Measurements from ENCODE around the gene CBARP.
A peak's percentile ranks its signal among the peaks of the same experiment; 100 is the strongest.
"Not testable (repeated sequence)": the region's sequence is repeated elsewhere in the genome, so short reads cannot be mapped to it uniquely, and the experiment has no call there.

Gene CBARP

DNA sequence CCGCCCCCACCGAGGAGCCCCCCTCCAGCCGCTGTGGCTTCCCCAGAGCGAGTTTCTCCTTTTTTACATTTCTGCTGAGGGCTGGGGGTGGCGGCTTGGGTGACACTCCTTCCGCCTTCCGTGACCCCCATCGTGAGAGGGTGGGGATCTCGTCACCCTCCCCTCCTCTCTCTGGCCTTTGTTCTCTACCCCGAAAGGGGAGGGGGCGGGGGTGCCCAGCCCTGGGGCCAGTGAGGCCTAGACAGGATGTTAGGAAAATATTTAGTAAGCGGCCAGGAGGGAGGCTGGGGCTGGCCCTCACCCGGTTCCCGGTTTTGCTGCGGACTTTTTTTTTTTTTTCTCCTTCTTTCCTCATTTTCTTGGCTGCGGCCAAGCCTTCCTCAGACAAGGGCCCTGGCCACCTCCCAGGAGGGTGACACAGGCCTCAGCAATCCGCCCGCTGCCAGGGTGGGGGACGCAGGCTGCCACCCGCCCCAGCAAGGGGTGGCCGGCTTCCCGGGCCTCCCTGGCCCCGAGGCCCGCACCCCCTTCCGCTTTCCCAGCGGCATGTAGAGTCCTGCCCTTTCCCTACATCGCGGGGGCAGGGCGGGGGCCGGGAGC lies 14.5 kb upstream of the CBARP start:
- DNase-seq = peak; percentile 59

DNA sequence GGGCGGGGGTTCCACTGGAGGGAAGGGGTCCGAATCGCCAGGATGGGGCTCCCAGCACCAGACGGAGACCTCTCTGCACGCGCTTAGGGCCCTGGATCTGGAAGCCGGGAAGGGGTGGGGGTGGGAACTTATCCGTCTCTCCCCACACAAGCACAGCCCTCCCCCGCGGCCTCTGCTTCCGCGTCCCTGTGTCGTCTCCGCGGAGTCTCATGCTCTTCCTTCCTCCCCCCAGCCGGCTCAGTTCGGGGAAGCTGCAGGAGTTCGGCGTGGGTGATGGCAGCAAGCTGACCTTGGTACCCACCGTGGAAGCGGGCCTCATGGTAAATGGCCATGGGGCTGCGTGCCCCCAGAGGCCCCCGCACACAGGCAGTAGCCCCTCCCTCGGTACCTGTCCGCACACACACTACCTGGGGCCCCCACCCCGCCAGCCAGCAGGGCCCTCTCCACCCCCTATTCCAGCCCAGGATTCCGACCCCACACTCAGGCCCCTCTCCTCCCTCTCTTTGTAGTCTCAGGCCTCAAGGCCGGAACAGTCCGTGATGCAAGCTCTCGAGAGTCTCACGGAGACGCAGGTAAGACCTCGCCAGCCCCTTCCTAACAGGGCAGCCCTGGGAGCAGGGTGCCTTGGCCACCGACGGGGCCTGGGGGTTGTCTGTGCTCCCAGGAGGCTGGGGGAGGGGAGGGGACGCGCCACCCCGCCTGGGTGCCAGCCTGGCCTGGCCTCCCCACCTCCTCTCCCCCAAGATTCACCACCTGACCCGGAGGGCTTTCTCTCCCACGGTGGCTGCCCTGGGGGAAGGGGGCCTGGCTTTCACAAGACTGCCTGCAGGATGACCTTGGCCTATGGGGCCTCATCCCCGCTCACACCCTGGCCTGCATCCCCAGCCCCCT lies 13.8 kb upstream of the CBARP start:
- DNase-seq = peak; percentile 61

DNA sequence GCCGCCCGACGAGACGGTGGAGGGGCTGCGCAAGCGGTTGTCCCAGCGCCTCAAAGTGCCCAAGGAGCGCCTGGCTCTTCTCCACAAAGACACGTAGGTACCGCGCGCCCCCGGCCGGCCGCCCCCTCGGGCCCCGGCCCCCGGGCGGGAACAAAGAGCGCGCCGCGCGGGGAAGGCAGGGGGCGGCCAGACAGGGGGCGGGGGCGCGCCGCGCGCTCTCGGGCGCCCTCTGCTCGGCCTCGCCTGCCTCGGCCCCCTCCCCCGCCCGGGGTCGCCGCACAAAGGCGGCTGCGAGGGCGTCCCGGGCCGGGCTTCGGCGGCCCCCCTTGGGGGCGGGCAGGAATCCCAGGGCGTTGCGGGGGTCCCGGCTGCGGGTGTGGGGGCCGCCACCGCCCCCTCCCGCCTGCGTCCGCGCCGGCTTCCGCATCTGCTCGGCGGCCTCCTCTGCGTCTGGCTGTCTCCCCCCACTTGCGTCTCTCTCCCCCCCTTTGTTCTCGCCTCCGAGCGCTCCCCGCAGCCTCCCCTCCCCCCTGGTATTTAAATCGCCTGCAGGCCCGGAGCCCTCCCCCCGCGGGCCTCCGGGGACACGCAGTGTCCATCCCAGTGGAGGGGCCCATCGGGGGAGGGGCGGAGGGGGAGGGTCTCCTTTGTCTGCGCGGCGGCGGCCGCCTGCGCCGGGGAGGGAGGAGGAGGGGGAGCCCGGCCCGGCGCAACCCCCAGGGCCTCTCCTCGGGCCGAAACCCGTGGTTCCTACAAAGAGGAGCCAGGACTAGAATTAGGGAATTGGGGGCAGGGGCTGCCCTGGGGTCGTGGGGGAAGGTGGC lies 12.8 kb upstream of the CBARP start:
- DNase-seq = peak; percentile 50

DNA sequence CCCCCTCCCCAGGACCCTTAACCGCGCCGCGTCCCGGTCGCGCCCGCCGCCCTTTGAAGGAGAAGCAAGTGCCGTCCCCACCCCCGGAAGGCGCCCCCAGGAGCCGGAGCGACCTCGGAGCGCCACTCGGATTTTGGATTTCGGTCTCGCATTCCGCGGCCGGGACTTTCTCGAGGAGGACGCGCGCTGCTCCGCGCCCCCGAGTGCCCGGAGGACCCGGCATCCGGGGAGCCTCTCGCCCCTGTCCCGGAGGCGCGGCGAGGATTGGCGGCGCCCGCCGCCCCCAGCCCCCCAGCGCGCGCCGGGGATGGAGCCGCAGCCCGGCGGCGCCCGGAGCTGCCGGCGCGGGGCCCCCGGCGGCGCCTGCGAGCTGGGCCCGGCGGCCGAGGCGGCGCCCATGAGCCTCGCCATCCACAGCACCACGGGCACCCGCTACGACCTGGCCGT lies 12.2 kb upstream of the CBARP start:
- DNase-seq = no peak

DNA sequence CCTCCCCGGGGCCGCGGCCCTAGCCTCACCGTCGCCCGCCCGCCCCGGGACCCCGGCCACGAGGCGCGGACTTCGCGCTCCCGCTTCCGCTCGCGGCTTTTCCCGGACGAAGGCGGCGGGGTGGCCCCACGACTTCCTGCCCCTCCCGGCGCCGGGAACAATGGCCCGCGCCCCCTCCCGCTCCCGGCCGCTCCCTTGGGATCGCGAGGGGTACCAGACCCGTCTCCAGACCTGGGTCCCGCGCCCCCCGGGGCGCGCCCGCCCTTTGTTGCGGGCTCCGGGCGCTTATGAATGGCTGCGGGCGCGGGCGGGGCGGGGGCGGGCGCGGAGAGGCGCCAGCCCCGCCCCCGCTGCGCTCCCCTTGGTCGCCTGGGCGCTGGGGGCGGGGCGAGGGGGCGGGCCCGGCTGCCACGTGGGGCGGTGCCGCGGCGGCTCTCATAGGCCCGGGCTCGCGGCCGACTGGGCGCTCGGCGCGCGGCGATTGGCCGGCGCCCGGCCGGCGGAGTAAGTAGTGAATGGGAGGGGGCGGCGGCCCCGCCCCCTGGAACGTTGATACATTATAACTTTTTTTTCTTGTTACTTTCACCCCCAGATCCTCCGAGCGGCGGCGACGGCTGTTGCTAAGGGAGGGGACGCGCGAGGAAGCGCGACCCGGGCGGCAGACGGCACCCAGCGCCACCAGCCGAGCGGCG lies 11.6 kb upstream of the CBARP start:
- DNase-seq = peak; percentile 95

DNA sequence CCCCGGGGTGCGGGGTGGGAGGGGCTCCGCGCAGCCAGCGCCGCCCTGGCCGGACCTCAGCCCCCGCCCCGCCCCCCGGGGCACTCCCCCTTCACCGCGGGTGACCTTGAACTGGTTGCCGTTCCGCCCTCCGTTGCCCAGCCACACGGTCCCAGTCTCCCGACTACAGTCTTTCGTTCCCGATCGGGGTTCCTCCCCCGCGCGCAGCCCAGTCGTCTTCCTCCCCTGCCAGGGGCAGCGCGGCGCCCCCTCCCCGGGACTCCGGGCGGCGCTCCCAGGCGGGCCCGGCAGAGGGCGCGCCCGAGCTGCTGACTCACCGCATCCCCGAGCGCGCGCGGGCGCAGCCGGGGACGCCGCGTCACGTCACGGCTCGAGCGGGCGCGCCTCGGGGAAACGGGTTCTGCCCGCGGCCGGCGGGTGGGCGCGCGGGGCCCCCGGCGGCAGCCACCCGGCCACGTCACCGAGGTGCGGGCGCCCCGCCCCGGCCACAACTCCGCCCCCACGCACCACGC lies 11.0 kb upstream of the CBARP start:
- peak; percentile 77 for DNase-seq

DNA sequence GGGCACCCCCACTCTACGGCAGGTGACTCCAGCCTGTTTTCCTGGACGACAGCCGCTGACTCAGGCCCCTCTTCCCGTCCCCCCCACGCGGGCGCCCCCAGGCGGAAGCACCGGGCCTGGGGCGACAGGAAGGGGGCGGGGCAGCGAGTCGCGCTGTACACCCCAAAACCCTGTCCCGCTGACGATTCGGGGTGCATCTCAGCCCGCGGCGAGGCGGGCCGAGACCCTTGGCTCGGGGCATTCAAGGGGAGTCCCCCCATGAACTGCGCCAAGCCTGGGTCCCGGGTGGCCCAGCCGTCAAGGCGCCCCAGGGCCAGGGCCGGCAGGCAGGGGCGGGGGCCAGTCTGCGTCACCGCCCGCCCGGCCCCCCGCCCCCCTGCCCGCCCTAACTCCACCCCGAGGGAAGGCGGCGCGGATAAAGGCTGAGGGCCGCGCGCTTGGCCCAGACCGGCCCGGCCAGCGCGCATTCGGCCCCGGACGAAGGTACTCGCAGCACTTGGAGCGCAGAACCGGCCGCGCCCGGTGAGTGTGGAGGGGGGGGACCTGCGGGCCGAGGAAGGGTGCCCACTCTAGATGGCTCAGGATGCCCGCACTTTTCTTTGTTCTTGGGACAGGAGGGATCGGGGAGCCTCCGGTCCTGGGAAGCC lies 10.5 kb upstream of the CBARP start, which contains the start of gene MIDN:
Gene MIDN (plus strand): TSS at position 445 of the 647 bp plus-strand sequence. CDS start 1,714 bp downstream, outside the sequence.
- DNase-seq = peak; percentile 65

DNA sequence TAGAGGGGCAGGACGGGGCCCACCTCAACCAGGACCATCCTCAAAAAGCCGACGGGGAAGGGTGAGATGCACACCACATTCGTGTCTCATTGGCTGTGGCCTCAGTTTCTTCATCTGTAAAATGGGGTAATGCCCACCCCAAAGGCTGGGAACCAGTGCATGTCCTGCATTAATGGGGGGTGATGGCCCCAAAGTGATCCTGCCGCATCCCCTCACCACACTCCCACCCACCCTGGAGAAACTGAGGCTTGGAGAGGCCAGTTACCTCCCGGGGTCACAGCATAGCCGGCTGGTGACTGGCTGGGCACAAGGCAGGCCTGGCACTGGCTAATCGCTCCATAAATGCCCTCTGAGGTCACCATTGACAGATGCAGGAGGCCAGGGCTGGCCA lies 9.9 kb upstream of the CBARP start:
- no peak for DNase-seq

DNA sequence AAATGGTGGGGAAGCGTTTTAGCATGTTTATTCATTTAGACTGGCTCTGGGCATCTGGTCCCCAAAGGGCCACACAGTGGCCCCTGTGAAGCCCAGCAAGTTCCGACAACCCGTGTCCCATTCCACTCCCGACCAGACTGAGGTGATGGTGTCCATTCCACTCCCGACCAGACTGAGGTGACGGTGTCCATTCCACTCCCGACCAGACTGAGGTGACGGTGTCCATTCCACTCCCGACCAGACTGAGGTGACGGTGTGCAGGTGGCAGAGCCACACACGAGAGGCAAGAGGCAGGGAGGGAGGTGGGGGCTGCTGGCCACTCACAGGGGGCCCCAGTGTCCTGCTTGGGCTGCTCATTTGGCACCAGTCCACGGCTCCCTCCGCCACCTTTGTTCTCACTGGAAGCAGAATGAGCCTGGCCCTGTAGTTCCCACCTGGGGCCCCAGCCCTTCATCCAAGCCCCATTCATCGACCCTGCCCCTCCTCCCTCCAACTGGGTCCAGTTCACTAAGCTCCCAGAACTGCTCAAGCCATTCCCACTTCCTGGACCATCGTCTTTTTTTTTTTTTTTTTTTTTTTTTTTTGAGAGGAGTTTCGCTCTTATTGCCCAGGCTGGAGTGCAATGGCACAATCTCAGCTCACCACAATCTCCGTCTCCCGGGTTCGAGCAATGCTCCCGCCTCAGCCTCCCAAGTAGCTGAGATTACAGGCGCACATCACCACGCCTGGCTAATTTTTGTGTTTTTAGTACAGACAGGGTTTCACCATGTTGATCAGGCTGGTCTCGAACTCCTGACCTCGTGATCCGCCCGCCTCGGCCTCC lies 8.7 kb upstream of the CBARP start:
- DNase-seq = not testable (repeated sequence)

DNA sequence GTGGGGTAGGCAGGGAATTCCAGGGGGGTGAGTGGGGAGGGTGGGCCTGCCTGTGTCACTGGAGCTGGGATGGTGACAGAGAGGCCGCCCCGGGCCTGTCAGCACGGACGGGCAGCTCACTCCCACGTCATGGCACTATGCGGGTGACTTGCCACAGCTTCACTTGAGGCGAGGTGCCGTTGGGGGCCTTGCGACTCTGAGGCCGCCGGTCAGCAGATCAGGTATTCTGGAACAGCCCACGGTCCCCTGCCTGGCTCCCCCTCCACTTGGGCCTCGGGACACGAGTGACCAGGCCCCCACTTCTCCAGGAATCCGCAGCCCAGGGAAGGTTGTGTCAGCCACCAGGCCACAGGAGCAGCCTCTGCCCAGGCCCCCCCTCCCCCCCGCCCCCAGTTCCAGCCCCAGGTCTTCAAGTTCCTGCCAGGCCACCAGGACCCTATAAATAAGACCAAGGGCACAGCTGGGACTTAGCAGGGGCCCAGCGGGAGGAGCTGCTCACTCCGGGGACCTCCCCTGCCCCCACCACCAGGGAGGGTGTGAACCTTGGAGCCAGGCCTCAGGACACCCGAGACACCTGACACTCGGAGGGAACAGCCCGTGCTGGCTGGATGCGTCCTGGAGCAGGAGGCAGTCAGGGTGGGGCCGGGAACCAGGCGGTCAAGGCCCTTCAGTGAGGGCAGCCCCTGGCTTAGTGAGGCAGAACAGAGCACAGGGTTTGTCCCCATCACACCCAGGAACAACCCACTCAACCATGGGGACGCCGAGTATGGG lies 7.9 kb upstream of the CBARP start:
- no peak for DNase-seq

DNA sequence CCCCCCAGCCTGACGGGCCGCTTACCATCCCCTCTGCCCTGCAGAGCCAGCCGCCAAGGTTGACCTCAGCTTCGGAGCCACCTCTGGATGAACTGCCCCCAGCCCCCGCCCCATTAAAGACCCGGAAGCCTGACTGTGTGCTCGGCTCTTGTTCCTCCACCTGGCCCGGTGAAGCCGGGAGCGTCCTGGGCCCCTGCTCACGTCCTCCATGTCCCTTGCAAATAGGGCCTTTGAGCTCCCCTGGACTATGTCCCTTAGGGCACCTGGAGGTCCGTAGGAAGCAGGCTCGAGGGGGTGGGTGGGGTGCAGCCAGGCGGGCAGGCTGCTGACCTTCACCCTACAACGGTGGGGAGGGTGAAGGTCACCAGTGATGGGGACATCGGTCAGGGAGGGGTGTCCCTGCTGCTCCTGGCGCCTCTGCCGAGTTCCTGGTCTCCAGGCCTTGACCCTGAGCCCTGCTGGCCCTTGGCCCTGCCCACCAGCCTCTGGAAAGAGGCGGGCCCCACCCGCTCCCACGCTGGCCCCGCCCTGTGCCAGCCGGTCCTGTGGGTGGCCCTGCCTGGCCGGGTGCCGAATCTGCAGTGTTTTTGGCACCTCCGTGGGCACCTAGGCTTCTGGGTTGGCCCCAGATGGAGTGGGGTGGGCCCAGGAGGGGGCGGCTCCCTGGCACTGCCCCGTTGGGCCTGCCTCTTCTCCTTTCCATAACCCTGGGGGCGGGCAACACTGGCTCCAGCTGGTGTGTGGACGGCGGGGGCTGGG lies 7.1 kb upstream of the CBARP start:
- DNase-seq = no peak

DNA sequence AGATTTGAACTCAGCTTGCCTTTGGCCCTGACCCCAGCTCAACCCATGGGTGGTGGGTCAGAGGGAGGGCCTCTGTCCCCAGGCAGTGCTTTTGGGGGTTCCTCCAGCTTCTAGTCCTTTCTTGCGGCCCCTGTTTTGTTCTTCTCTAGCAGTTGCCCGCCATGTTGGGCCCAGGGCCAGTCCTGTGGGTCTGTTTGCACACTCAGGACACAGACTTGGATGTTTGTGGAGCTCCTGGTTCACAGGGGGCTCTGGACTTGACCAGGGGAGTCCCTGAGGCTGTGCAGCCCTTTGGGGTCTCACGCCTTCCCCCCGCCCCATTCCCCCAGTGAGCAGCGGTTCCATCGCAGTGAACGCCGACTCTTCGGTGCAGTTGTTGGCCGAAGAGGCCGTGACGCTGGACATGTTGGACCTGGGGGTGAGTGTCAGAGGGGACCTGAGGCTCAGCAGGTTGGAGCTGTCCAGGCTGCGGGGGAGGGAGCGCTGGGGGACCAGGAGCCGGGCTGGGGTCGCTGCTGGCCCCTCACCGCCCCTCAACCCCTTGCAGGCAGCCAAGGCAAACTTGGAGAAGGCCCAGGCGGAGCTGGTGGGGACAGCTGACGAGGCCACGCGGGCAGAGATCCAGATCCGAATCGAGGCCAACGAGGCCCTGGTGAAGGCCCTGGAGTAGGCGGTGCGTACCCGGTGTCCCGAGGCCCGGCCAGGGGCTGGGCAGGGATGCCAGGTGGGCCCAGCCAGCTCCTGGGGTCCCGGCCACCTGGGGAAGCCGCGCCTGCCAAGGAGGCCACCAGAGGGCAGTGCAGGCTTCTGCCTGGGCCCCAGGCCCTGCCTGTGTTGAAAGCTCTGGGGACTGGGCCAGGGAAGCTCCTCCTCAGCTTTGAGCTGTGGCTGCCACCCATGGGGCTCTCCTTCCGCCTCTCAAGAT lies 6.2 kb upstream of the CBARP start:
- peak; percentile 75 for DNase-seq

DNA sequence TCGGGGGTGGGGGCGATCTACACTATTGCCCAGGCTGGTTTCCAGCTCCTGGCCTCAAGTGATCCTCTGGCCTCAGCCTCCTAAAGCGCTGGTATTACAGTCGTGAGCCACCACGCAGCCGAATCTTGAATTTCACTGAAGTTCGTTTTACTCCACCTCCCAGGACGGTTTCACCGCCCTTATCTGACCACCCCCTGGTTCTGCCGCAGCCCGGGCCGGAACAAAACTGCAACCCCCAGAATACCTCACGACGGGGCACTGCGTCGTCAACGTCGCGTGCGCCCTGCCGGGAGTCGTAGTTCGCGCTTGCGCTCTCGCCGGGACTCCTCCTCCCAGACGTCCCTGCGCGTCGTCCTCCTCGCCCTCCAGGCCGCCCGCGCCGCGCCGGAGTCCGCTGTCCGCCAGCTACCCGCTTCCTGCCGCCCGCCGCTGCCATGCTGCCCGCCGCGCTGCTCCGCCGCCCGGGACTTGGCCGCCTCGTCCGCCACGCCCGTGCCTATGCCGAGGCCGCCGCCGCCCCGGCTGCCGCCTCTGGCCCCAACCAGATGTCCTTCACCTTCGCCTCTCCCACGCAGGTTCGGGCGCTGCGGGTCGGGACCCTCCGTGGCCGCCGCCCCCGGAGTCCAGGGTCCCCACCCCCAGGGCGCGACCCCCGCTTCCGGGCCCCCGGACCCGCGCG lies 3.8 kb upstream of the CBARP start, which contains the start of gene ATP5F1D:
Gene ATP5F1D (plus strand): TSS at position 335 of the 679 bp plus-strand sequence. CDS start 100 bp downstream, at position 435.
- peak; percentile 86 for DNase-seq

DNA sequence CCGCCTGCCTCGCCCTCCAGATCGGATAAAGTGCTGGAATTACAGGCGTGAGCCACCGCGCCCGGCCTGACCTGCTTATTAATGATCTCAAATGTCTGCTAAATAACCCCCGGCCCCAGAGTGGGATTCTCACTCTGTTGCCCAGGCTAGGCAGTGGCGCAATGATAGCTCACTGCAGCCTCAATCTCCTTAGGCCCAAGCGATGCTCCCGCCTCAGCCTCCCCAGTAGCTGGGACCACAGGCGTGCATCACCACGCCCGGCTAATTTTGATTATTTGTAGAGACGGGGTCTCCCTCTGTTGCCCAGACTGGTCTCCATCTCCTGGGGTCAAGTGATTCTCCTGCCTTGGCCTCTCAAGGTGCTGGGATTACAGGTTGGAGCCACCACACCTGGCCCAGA lies 3.1 kb upstream of the CBARP start:
- DNase-seq = no peak

DNA sequence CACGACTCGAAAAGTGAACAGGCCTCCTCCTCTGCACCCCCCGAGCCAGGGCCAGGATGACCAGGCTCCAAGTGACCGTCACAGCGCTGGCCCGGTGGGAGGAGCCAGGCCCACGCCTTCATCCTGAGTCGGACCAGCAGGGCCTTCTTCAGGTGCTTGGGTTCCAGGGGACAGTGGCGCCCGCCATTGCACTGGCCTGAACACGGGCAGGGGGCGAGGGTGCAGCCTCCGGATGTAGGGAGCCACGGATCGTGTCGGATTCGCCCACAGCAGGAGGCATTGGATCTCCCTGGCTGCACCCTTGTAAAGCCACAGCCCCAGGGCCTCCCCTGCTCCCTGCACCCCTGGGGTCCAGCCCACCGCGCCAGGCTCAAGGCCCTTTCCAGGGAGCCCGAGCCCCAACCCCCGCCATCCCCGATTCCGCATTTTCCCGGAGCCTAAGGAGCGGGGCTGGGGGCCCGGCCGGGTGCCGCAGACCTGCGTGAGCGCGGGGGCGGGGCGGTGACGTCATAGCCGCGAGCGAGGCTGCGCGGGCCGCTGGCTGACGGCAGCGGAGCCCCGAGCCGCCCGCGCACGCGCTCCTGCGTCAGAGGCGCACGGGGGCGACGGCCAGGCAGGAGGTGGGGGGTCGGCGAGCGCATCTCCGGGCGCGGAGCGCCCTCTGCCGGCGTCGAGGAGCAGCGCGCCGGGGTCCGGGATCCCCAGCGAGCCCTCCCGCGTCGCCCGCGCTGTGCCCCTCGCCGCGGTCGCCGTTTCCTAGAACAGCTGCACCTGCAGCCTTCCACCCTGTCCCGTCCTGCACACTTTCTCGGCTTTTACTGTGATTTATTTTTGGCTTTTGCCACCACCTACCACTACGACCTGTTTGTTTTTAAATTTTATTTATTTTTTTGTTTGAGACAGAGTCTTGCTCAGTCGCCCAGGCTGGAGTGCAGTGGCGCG lies 2.3 kb upstream of the CBARP start:
- DNase-seq = peak; percentile 80

DNA sequence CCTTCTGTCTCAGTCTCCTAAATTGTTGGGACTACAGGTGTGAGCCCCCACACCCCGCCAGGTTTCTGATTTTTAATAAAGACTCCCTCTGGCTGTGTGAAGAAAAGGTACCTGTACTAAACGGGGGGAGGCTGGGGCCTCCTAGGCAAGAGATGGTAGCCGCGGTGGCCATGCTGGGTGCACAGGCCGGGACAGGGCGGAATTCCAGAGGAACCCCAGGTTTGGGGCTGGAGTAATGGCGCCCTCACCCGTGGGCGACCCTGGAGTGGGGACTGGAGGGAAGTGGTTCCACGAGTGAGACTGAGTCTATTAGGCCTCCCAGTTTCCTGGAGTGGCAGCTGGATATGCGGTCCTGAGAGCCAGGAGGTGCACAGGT lies 1.6 kb upstream of the CBARP start:
- no peak for DNase-seq

All from activated effector memory CD4-positive, alpha-beta T cell treated with Interleukin-2 at 50 U/mL for 16 hours (primary cell).